Activated CD8-positive, alpha-beta memory T cell treated with anti-CD3 and anti-CD28 coated beads, Interleukin-2, amount 50 U/mL, for 1 hour (primary cell): ENCODE results near the gene CD300LB.
"Not testable (repeated sequence)": the region's sequence is repeated elsewhere in the genome, so short reads cannot be mapped to it uniquely, and the experiment has no call there.

Experiments used
- DNase-seq: peaks from one replicate; pipeline ENCODE4 v3.0.0-alpha.2; 2020; ENCODE audit errors: extremely low read depth

Gene CD300LB

GRCh38 chr17:74531231-74531761 lies at the start of gene CD300LB:
Gene CD300LB (minus strand): TSS chr17:74531475. CDS start chr17:74531350, 125 bp downstream.
- no peak for DNase-seq

- DNase-seq: no peak
Measured at GRCh38 chr17:74579900-74580299, 48.6 kb upstream of the CD300LB start.

- DNase-seq: no peak
Measured at GRCh38 chr17:74578979-74579378, 47.7 kb upstream of the CD300LB start.

GRCh38 chr17:74574489-74575142 lies 43.3 kb upstream of the CD300LB start:
- no peak for DNase-seq

GRCh38 chr17:74573635-74574034 lies 42.4 kb upstream of the CD300LB start:
- DNase-seq: not testable (repeated sequence)

- no peak for DNase-seq
Measured at GRCh38 chr17:74573169-74573568, 41.9 kb upstream of the CD300LB start.

- DNase-seq: no peak
Measured at GRCh38 chr17:74571621-74572270, 40.5 kb upstream of the CD300LB start.

GRCh38 chr17:74569020-74570003 lies 38.0 kb upstream of the CD300LB start:
- no peak for DNase-seq

- no peak for DNase-seq
Measured at GRCh38 chr17:74568106-74568873, 37.0 kb upstream of the CD300LB start.

GRCh38 chr17:74567397-74567796 lies 36.1 kb upstream of the CD300LB start, which contains the start of gene CD300H:
Gene CD300H (minus strand): TSS chr17:74567509.
- no peak for DNase-seq

- DNase-seq: no peak
Measured at GRCh38 chr17:74566132-74566753, 35.0 kb upstream of the CD300LB start.

GRCh38 chr17:74565126-74565525 lies 33.9 kb upstream of the CD300LB start:
- no peak for DNase-seq

GRCh38 chr17:74563358-74563757 lies 32.1 kb upstream of the CD300LB start:
- no peak for DNase-seq

GRCh38 chr17:74561586-74561985 lies 30.3 kb upstream of the CD300LB start:
- DNase-seq: no peak

GRCh38 chr17:74558882-74559519 lies 27.7 kb upstream of the CD300LB start:
- DNase-seq: no peak

- not testable (repeated sequence) for DNase-seq
Measured at GRCh38 chr17:74558402-74558801, 27.1 kb upstream of the CD300LB start.

GRCh38 chr17:74555427-74555940 lies 24.2 kb upstream of the CD300LB start:
- no peak for DNase-seq

GRCh38 chr17:74554909-74555308 lies 23.6 kb upstream of the CD300LB start:
- no peak for DNase-seq

GRCh38 chr17:74552037-74552436 lies 20.8 kb upstream of the CD300LB start:
- DNase-seq: no peak

GRCh38 chr17:74550602-74551001 lies 19.3 kb upstream of the CD300LB start:
- no peak for DNase-seq
